BJ (cell line): Measurements from ENCODE around the gene USH2A. TPM values are rescaled to one million over a fixed set of nuclear protein-coding genes. Genes with fewer than 3 reads are reported as not detected.

Source experiments
- CTCF ChIA-PET: fragments of 350-600 bp; formaldehyde crosslinking; extraction: SDS; loops from one replicate; lab custom pipeline; 2021; ENCODE audit warnings: antibody characterized with exemption, inconsistent platforms; lab: Yijun Ruan, JAX
- POLR2A ChIA-PET: fragments of 300-600 bp; sonication (Branson Sonifier 250); formaldehyde crosslinking; extraction: SDS; loops from one replicate; lab custom pipeline; 2021; ENCODE audit warnings: antibody characterized with exemption; lab: Charles Lee
- DNase-seq: peaks from one replicate; pipeline ENCODE4 v3.0.0-alpha.2; 2011; ENCODE audit warnings: low read depth
- H3K27me3 ChIP-seq: 2 replicates; pipeline ENCODE4 v1.6.0; 2011; ENCODE audit warnings: low read length; ENCODE audit not compliant: control insufficient read depth, insufficient read depth
- H3K36me3 ChIP-seq: 2 replicates; pipeline ENCODE4 v1.5.1; 2011; ENCODE audit warnings: low read length; ENCODE audit not compliant: control insufficient read depth, insufficient read depth
- H3K4me3 ChIP-seq: 2 replicates; pipeline ENCODE4 v1.5.1; 2011; ENCODE audit warnings: low read depth, mild to moderate bottlenecking, control low read depth, low read length
- polyA plus RNA-seq: library from polyadenylated mRNA; depleted of rRNA; stranded (reverse); fragments of >200 nt; gene quantifications from 2 replicates; pipeline ENCODE4 v1.2.3, GENCODE V29; 2011
- TF ChIP-seq, protein P1 (sequence below): IDR thresholded peaks from 2 replicates; pipeline ENCODE4 v1.5.1; 2011; ENCODE audit warnings: low read depth, mild to moderate bottlenecking, control low read depth, inconsistent platforms, low read length, moderate library complexity; ENCODE audit not compliant: insufficient read depth

The USH2A gene
- polyA plus RNA-seq, 1 experiment = under 0.01 TPM

DNA sequence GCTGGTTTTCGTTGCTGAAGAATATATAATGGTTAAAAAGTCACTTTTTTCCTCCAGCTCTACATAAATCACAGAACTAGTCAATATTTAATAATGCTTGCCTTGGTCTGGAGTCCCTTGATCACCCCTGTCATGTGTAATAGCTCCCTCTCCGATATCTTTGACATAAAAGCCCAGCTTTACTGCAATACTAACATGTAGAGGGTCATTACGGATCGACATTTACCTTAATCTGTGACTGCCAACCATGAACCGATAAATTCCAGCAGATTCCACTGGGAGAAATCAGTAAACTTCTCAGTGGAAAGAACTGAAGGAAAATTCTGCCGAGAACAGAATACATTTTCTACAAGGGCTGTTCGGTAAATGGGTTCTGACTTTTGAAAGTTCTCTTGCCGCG is 459.6 kb downstream of the USH2A start:
- TF ChIP-seq, protein P1, sequence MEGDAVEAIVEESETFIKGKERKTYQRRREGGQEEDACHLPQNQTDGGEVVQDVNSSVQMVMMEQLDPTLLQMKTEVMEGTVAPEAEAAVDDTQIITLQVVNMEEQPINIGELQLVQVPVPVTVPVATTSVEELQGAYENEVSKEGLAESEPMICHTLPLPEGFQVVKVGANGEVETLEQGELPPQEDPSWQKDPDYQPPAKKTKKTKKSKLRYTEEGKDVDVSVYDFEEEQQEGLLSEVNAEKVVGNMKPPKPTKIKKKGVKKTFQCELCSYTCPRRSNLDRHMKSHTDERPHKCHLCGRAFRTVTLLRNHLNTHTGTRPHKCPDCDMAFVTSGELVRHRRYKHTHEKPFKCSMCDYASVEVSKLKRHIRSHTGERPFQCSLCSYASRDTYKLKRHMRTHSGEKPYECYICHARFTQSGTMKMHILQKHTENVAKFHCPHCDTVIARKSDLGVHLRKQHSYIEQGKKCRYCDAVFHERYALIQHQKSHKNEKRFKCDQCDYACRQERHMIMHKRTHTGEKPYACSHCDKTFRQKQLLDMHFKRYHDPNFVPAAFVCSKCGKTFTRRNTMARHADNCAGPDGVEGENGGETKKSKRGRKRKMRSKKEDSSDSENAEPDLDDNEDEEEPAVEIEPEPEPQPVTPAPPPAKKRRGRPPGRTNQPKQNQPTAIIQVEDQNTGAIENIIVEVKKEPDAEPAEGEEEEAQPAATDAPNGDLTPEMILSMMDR = no peak
- ChIA-PET CTCF (interaction anchor here (0.7 kb wide), 1 partner anchor 138 kb away, joined by 3 read pairs; no protein-coding TSS in a partner anchor), POLR2A (no interaction called here)
- DNase-seq = no peak
- Histone ChIP-seq H3K4me3 (no peak overlapping the region), H3K27me3 (no peaks in the 10 kb centered on the region; the same call in 1 of the 2 replicates), H3K36me3 (no peaks in the 10 kb centered on the region)

DNA sequence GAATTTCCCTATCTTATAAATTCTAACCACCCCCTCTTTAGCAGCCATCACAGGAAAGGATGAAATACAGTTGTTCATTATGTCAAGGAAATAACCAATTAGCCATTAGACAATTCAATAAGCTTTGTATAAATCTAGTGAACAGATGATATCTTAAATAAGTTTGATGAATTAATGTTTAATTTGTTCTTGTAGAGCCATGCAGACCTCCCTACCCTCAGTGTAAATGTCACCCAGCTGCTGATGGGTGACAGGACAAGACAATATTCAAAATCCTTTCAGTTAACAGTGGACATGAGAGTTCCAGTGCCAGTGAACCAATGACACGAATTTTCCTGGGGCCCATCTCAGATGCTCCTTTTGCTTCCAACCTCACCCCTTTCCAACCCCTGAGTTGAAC is 460.2 kb downstream of the USH2A start:
- TF ChIP-seq, protein P1 = no peak
- Histone ChIP-seq H3K27me3 (no peaks in the 10 kb centered on the region; the same call in 1 of the 2 replicates), H3K36me3 (no peaks in the 10 kb centered on the region), H3K4me3 (no peak overlapping the region)
- ChIA-PET POLR2A (no interaction called here), CTCF (interaction anchor here (0.7 kb wide), 1 partner anchor 137 kb away, joined by 3 read pairs; no protein-coding TSS in a partner anchor)
- no peak for DNase-seq

DNA sequence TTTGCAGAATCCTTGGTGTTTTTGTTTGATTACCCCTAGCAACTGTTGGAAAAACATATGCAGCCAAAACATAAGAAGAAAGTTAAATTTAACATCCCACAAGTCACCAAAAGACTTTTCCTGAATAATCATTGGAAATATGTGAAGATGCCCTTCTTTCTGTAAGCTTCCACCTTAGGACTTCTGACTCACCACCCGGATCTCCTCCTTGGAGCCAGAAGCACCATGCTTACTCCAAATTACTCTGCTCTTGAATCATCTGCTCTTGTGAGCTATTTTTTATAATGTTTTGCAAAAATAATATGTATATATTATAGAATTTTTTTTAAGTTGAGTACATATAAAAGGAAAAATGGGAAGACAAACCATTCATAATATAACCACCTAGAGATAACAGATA is 464.4 kb downstream of the USH2A start:
- Histone ChIP-seq H3K36me3 (no peaks in the 10 kb centered on the region), H3K4me3 (no peak overlapping the region), H3K27me3 (no peaks in the 10 kb centered on the region; the same call in 1 of the 2 replicates)
- POLR2A ChIA-PET = no interaction called here
- TF ChIP-seq, protein P1 = no peak
- no peak for DNase-seq
- CTCF ChIA-PET = interaction anchor here (0.6 kb wide), 1 partner anchor 83 kb away, joined by 3 read pairs; no protein-coding TSS in a partner anchor

DNA sequence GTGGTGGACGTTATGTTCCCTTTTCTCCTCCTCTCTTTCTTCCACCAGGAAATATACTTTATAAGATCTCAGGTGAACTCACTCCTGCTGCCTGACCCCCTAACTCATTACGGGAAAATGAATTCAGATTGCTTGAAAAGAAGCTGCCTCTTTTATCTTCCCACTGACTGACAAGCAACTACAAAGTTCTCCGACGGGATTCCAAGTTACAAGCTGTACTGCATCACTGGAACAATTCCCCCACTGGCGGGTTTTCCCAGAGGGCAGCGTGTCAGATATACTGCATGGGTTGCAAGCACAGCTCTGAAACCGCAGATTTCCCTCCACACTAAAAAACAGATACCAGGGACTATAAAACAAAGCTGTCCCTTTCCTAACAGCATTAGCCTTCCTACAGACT is 465.6 kb downstream of the USH2A start:
- no peak for DNase-seq
- Histone ChIP-seq H3K36me3 (no peaks in the 10 kb centered on the region), H3K4me3 (no peak overlapping the region), H3K27me3 (no peaks in the 10 kb centered on the region; the same call in 1 of the 2 replicates)
- TF ChIP-seq, protein P1 = no peak
- CTCF ChIA-PET = no interaction called here
- POLR2A ChIA-PET = no interaction called here

DNA sequence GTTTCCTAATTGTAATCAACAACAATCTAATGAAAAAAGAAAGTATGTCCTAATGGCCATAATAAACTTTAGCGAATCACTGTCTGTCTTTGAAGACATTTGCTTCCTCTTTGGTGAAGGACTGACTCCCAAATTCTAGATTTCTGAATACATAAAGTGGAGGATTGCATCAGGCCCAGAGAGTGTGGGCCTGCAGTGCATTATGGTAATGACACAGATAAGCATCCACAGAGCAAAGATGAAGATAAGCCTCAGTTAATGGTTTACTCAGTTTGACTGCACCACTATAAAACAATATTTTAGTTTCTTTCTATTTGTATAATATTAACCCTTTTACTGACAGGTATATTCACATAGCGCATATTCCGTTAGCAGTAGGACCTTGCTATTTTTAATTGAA is 490.7 kb downstream of the USH2A start:
- TF ChIP-seq, protein P1 = no peak
- Histone ChIP-seq H3K27me3 (no peaks in the 10 kb centered on the region), H3K4me3 (no peak overlapping the region), H3K36me3 (no peaks in the 10 kb centered on the region)
- ChIA-PET POLR2A (interaction anchor here (0.7 kb wide), 1 partner anchor 376 kb away, joined by 3 read pairs; no protein-coding TSS in a partner anchor), CTCF (no interaction called here)
- no peak for DNase-seq
